Subcutaneous adipose tissue (tissue), 4 donors: ENCODE data around the gene NDUFAF3. TPM values are rescaled to one million over a fixed set of nuclear protein-coding genes. Genes with fewer than 3 reads are reported as not detected.

Experiments used
- CTCF ChIP-seq: fragments of 450-650 bp; IDR thresholded peaks from one replicate; pipeline ENCODE4 v1.5.1; 2016; ENCODE audit warnings: low read depth, mild to moderate bottlenecking, control low read depth, antibody characterized with exemption, moderate library complexity
- small RNA-seq: library from RNA; depleted of rRNA; stranded (forward); fragments of <200 nt; gene quantifications from one replicate; pipeline ENCODE3, GENCODE V24; 2016
- total RNA-seq, 4 donors: library from RNA; depleted of rRNA; stranded (reverse); fragments of >200 nt; gene quantifications; one replicate each; pipeline ENCODE4 v1.1.0, GENCODE V29; 2016

The NDUFAF3 gene
- total RNA-seq, 4 donors from 2014 or later: 95.4 to 179 (median 127) TPM

GRCh38 chr3:49035281-49035680 is 13.4 kb downstream of the NDUFAF3 start:
- no peak for TF ChIP-seq CTCF

- no peak for TF ChIP-seq CTCF
These were observed 31.6 kb downstream of the NDUFAF3 start for GRCh38 chr3:49053543-49053942.

- no peak for TF ChIP-seq CTCF
These were observed 32.5 kb downstream of the NDUFAF3 start for GRCh38 chr3:49054344-49054862.

- no peak for TF ChIP-seq CTCF
These were observed 35.3 kb downstream of the NDUFAF3 start for GRCh38 chr3:49057268-49057667.

GRCh38 chr3:49058011-49058410 is 36.1 kb downstream of the NDUFAF3 start:
- no peak for TF ChIP-seq CTCF

Small RNA genes lying within 50 kb of the gene (small RNA-seq; reads per million reads assigned to genes)
- 10,255 reads per million, percentile 100 among the genes with 10 or more reads in this experiment for gene MIR191
- 41.7 reads per million, percentile 96 among the genes with 10 or more reads in this experiment for gene MIR425

Other genes with a start within 250 kb of the NDUFAF3 start
- 10 to 100 TPM; 25.8 to 40.3 (median 33.2) TPM for gene PRKAR2A, start 174.2 kb upstream of the NDUFAF3 start, total RNA-seq
- gene SLC25A20, start 123.2 kb upstream of the NDUFAF3 start, total RNA-seq: 10 to 100 TPM; 28.8 to 58.4 (median 42.2) TPM
- 100 to 1,000 TPM in 1 of 4 donors, 10 to 100 TPM in 3; 63.4 to 110 (median 80.2) TPM for gene ARIH2, start 103.3 kb upstream of the NDUFAF3 start, total RNA-seq
- 10 to 100 TPM; 15.3 to 30.6 (median 26.0) TPM for gene P4HTM, start 31.9 kb upstream of the NDUFAF3 start, total RNA-seq
- gene WDR6, start 14.7 kb upstream of the NDUFAF3 start, total RNA-seq: 10 to 100 TPM; 23.8 to 60.2 (median 56.0) TPM
- gene DALRD3, start 3.5 kb upstream of the NDUFAF3 start, total RNA-seq: 10 to 100 TPM; 10.6 to 43.3 (median 29.8) TPM
- gene IMPDH2, start 7.3 kb downstream of the NDUFAF3 start, total RNA-seq: 100 to 1,000 TPM in 2 of 4 donors, 10 to 100 TPM in 2; 92.3 to 126 (median 105) TPM
- gene QRICH1, start 72.0 kb downstream of the NDUFAF3 start, total RNA-seq: 10 to 100 TPM; 47.9 to 90.7 (median 76.5) TPM
- gene QARS1, start 82.6 kb downstream of the NDUFAF3 start, total RNA-seq: 100 to 1,000 TPM; 198 to 233 (median 211) TPM
- gene USP19, start 98.7 kb downstream of the NDUFAF3 start, total RNA-seq: 10 to 100 TPM; 26.4 to 73.8 (median 52.3) TPM
- 100 to 1,000 TPM; 411 to 623 (median 527) TPM for gene LAMB2, start 110.9 kb downstream of the NDUFAF3 start, total RNA-seq
- 10 to 100 TPM; 18.3 to 28.3 (median 25.1) TPM for gene CCDC71, start 144.2 kb downstream of the NDUFAF3 start, total RNA-seq
- gene KLHDC8B, start 149.5 kb downstream of the NDUFAF3 start, total RNA-seq: 100 to 1,000 TPM in 1 of 4 donors, 10 to 100 TPM in 3; 28.4 to 166 (median 64.0) TPM